Measurements from ENCODE around the gene HOXC13. TPM values are rescaled to one million over a fixed set of nuclear protein-coding genes. Genes with fewer than 3 reads are reported as not detected.
A peak's percentile ranks its signal among the peaks of the same experiment; 100 is the strongest.

Gene HOXC13
- total and polyA plus RNA-seq, 2 of the 13 experiments (the other 11 are each of a cell fraction or from before 2014, with no cell fraction given): 0.07 TPM; not detected in 1

- TF ChIP-seq ZNF652 (CRISPR knock-in tag; IDR thresholded peaks at IDR 0.05; ENCODE audit: borderline replicate concordance, low read depth) (peak; percentile 35; the same call in 1 of the 2 replicates), IKZF5 (CRISPR knock-in tag; IDR thresholded peaks at IDR 0.05) (no peak), STAG1 (CRISPR knock-in tag; IDR thresholded peaks at IDR 0.05) (0 out of 2 replicates have a peak, but pooled peaks have one; percentile 12)
- peaks cover 17 to 87% of the 10 kb centered on the region in 2 experiments for H3K27me3 ChIP-seq (ENCODE audit: control insufficient read depth in 1 of 2, insufficient read depth in 2 of 2, low read length in 2 of 2)
- peaks cover 5% of the 10 kb centered on the region; the same call in 1 of the 2 replicates for H4K20me1 ChIP-seq (ENCODE audit: insufficient read depth, low read length)
- CTCF ChIA-PET (ENCODE audit: low intra/inter-chr PET ratio, low total read pairs): no interaction called here
- in situ Hi-C loops (cut with HindIII; ENCODE audit: extremely low pct_ligation_motif_present, low pct_unique_long_range_greater_than_20kb) (no loop called here), intact Hi-C loops (cut with micrococcal nuclease; ENCODE audit: unreplicated experiment) (no loop called here)
- H3K27ac ChIP-seq (ENCODE audit: extremely low read length, insufficient read depth, low read length): no peak overlapping the region
- peaks cover 27% of the 10 kb centered on the region for H3K4me1 ChIP-seq (ENCODE audit: insufficient read depth, low read length)
- POLR2A ChIA-PET: no interaction called here
- ATAC-seq (no peak), FAIRE-seq (no peak), DNase-seq (ENCODE audit: low spot score) (no peak)
- no TSS peak for BruUV-seq (replicated peaks)
- no peak overlapping the region for H2AFZ ChIP-seq (ENCODE audit: low read length)
- no peaks in the 10 kb centered on the region for H3K36me3 ChIP-seq (replicated peaks in 1 of 2; ENCODE audit: control insufficient read depth in 1 of 2, insufficient read depth in 2 of 2, low read length in 2 of 2)
- no peak overlapping the region for H3K9ac ChIP-seq (ENCODE audit: insufficient read depth, low read depth, low read length)
- H3K9me3 ChIP-seq (ENCODE audit: low read length): no peaks in the 10 kb centered on the region
- WGBS (ENCODE audit: low lambda C conversion rate): 20% methylated on average over 10 of the region's 10 CpGs
- no peaks in the 10 kb centered on the region for H3K79me2 ChIP-seq (ENCODE audit: insufficient read depth, low read length)
- H3K4me2 ChIP-seq (ENCODE audit: low read depth, low read length): no peak overlapping the region
- no peak overlapping the region for H3K4me3 ChIP-seq (replicated peaks in 1 of 3; ENCODE audit: insufficient read depth in 1 of 3, low read depth in 2 of 3, low read length in 3 of 3)
These were observed 11.8 kb downstream of the HOXC13 start for GRCh38 chr12:53950437-53950773.

GRCh38 chr12:53950789-53951576 is 12.4 kb downstream of the HOXC13 start:
- peaks cover 5% of the 10 kb centered on the region; the same call in 1 of the 2 replicates for H4K20me1 ChIP-seq (ENCODE audit: insufficient read depth, low read length)
- in situ Hi-C loops (cut with HindIII; ENCODE audit: extremely low pct_ligation_motif_present, low pct_unique_long_range_greater_than_20kb) (no loop called here), intact Hi-C loops (cut with micrococcal nuclease; ENCODE audit: unreplicated experiment) (no loop called here)
- no peaks in the 10 kb centered on the region for H3K36me3 ChIP-seq (replicated peaks in 1 of 2; ENCODE audit: control insufficient read depth in 1 of 2, insufficient read depth in 2 of 2, low read length in 2 of 2)
- no peak overlapping the region for H3K4me3 ChIP-seq (replicated peaks in 1 of 3; ENCODE audit: insufficient read depth in 1 of 3, low read depth in 2 of 3, low read length in 3 of 3)
- no peak overlapping the region for H3K9ac ChIP-seq (ENCODE audit: insufficient read depth, low read depth, low read length)
- 2% methylated on average over 8 of the region's 34 CpGs for WGBS (ENCODE audit: low lambda C conversion rate)
- H3K27me3 ChIP-seq (ENCODE audit: control insufficient read depth in 1 of 2, insufficient read depth in 2 of 2, low read length in 2 of 2): peaks cover 16 to 87% of the 10 kb centered on the region in 2 experiments
- FAIRE-seq (no peak), ATAC-seq (peak; percentile 53), DNase-seq (ENCODE audit: low spot score) (peak; percentile 23)
- no peak overlapping the region for H3K4me2 ChIP-seq (ENCODE audit: low read depth, low read length)
- H3K27ac ChIP-seq (ENCODE audit: extremely low read length, insufficient read depth, low read length): no peak overlapping the region
- no peak overlapping the region for H2AFZ ChIP-seq (ENCODE audit: low read length)
- H3K4me1 ChIP-seq (ENCODE audit: insufficient read depth, low read length): peaks cover 27% of the 10 kb centered on the region
- H3K79me2 ChIP-seq (ENCODE audit: insufficient read depth, low read length): no peaks in the 10 kb centered on the region
- no peaks in the 10 kb centered on the region for H3K9me3 ChIP-seq (ENCODE audit: low read length)
- POLR2A ChIA-PET: no interaction called here
- CTCF ChIA-PET (ENCODE audit: low intra/inter-chr PET ratio, low total read pairs): no interaction called here
- no TSS peak for BruUV-seq (replicated peaks)
- TF ChIP-seq ZNF781 (CRISPR knock-in tag; IDR thresholded peaks at IDR 0.05; ENCODE audit: borderline replicate concordance, not compliant biosample characterization): no peak
- TF ChIP-seq BCL6 (CRISPR knock-in tag; IDR thresholded peaks at IDR 0.05): peak; percentile 74
- TF ChIP-seq EZH2 (conservative IDR thresholded peaks at IDR 0.05; ENCODE audit: low read depth, low read length): peak; percentile 68; the same call in 1 of the 2 replicates
- TF ChIP-seq ZFP91 (CRISPR knock-in tag; IDR thresholded peaks at IDR 0.05; ENCODE audit: borderline replicate concordance): no peak
- 0 out of 2 replicates have a peak, but pooled peaks have one; percentile 17 for TF ChIP-seq CTCF (CRISPR knock-in tag; IDR thresholded peaks at IDR 0.05)
- TF ChIP-seq ZNF749 (CRISPR knock-in tag; IDR thresholded peaks at IDR 0.05; ENCODE audit: borderline replicate concordance): no peak
- no peak for TF ChIP-seq RFXANK (CRISPR knock-in tag; IDR thresholded peaks at IDR 0.05)
- TF ChIP-seq ZNF740 (CRISPR knock-in tag; IDR thresholded peaks at IDR 0.05): no peak
- no peak for TF ChIP-seq SP5 (CRISPR knock-in tag; IDR thresholded peaks at IDR 0.05; ENCODE audit: borderline replicate concordance, low read depth)
- TF ChIP-seq ZNF10 (CRISPR knock-in tag; IDR thresholded peaks at IDR 0.05; ENCODE audit: borderline replicate concordance, low read depth): no peak

Data from HepG2 (cell line).